Common myeloid progenitor, CD34-positive (primary cell): ENCODE measurements around the gene GTPBP3.
A peak's percentile ranks its signal among the peaks of the same experiment; 100 is the strongest.

Experiments
- CTCF ChIA-PET: fragments of 350-600 bp; sonication (Branson Sonifier 250); formaldehyde crosslinking; loops from one replicate; lab custom pipeline; 2021; ENCODE audit warnings: antibody characterized with exemption; lab: Charles Lee
- POLR2A ChIA-PET: fragments of 350-600 bp; sonication (Branson Sonifier 250); formaldehyde crosslinking; loops from one replicate; lab custom pipeline; 2021; ENCODE audit warnings: antibody characterized with exemption; lab: Charles Lee
- DNase-seq, 3 donors: peaks; one replicate each; pipeline versions ENCODE4 v3.0.0 to v3.0.0-alpha.2; 2013
- H3K27ac ChIP-seq, 2 experiments: 1 replicate in 1 of 2; 2 replicates in 1 of 2; pipeline ENCODE4 v1.7.0; 2013; ENCODE audit warnings: inconsistent platforms in 2 of 2, low read length in 2 of 2, mild to moderate bottlenecking in 2 of 2, low read depth in 1 of 2, moderate library complexity in 1 of 2; ENCODE audit not compliant: severe bottlenecking in 2 of 2, insufficient read depth in 1 of 2, poor library complexity in 1 of 2
- H3K27me3 ChIP-seq, 5 experiments: replicated peaks in 2 of 5; 1 replicate in 3 of 5; 2 replicates in 2 of 5; pipeline versions ENCODE4 v1.6.1 to v1.7.0; 2013; ENCODE audit warnings: low read length in 4 of 5, mild to moderate bottlenecking in 2 of 5, moderate library complexity in 2 of 5, inconsistent platforms in 1 of 5; ENCODE audit not compliant: insufficient read depth in 5 of 5, control insufficient read depth in 4 of 5
- H3K36me3 ChIP-seq, 4 experiments: 1 replicate in 2 of 4; 2 replicates in 2 of 4; pipeline versions ENCODE4 v1.6.1 to v1.7.0; 2013; ENCODE audit warnings: low read length in 3 of 4, control low read depth in 1 of 4, mild to moderate bottlenecking in 1 of 4; ENCODE audit not compliant: control insufficient read depth in 4 of 4, insufficient read depth in 4 of 4
- H3K4me1 ChIP-seq, 4 experiments: 1 replicate in 3 of 4; 2 replicates in 1 of 4; pipeline versions ENCODE4 v1.6.1 to v1.7.1; 2013; ENCODE audit warnings: low read length in 3 of 4, mild to moderate bottlenecking in 3 of 4, control low read depth in 1 of 4, inconsistent platforms in 1 of 4, moderate library complexity in 1 of 4; ENCODE audit not compliant: control insufficient read depth in 4 of 4, insufficient read depth in 4 of 4; ENCODE audit errors: control extremely low read depth in 1 of 4
- H3K4me3 ChIP-seq, 7 experiments: 1 replicate in 4 of 7; 2 replicates in 3 of 7; pipeline versions ENCODE4 v1.5.1 to v1.7.0; 2013; ENCODE audit warnings: mild to moderate bottlenecking in 7 of 7, low read length in 6 of 7, moderate library complexity in 6 of 7, inconsistent platforms in 2 of 7, low read depth in 2 of 7, control low read depth in 1 of 7; ENCODE audit not compliant: insufficient read depth in 4 of 7, control insufficient read depth in 1 of 7; ENCODE audit errors: extremely low read depth in 1 of 7
- H3K9me3 ChIP-seq, 5 experiments: 1 replicate in 4 of 5; 2 replicates in 1 of 5; pipeline versions ENCODE4 v1.6.1 to v1.7.1; 2013; ENCODE audit warnings: low read length in 4 of 5, mild to moderate bottlenecking in 2 of 5, inconsistent platforms in 1 of 5, low read depth in 1 of 5, moderate library complexity in 1 of 5; ENCODE audit not compliant: control insufficient read depth in 4 of 5, insufficient read depth in 2 of 5; ENCODE audit errors: control extremely low read depth in 1 of 5
- WGBS: methylation state at CpG from one replicate; pipeline ENCODE4 v1.1.5; 2013; ENCODE audit not compliant: insufficient coverage; 5-methylcytosine and 5-hydroxymethylcytosine counted together

GTPBP3 gene

GRCh38 chr19:17338433-17339078 lies 1.2 kb downstream of the GTPBP3 start:
- 96% methylated on average over 18 of the region's 30 CpGs for WGBS
- no peak for DNase-seq
- Histone ChIP-seq H3K4me1 (peaks cover 0 to 43% (median 39%) of the 10 kb centered on the region in 4 experiments), H3K9me3 (no peaks in the 10 kb centered on the region), H3K36me3 (peaks cover 0 to 16% (median 10%) of the 10 kb centered on the region in 4 experiments), H3K27ac (peak overlapping the region in 1 of 2 experiments; percentile 73), H3K27me3 (no peaks in the 10 kb centered on the region), H3K4me3 (peak overlapping the region in 5 of 7 experiments; percentile 83 to 99 (median 88))
- ChIA-PET POLR2A (interaction anchor here (1.5 kb wide), 1 partner anchor 53 kb away, joined by 3 read pairs; no protein-coding TSS in a partner anchor), CTCF (interaction anchor here (1.2 kb wide), 1 partner anchor 22 kb away, joined by 3 read pairs; no protein-coding TSS in a partner anchor)

GRCh38 chr19:17339088-17339741 lies 1.9 kb downstream of the GTPBP3 start:
- H3K9me3 ChIP-seq, result no peaks in the 10 kb centered on the region
- H3K4me3 ChIP-seq, result peak overlapping the region in 1 of 7 experiments; percentile 86
- H3K27me3 ChIP-seq, result no peaks in the 10 kb centered on the region
- H3K4me1 ChIP-seq, result peaks cover 0 to 36% (median 32%) of the 10 kb centered on the region in 4 experiments
- ChIA-PET POLR2A (interaction anchor here (0.6 to 1.5 kb wide), 2 partner anchors 52 to 210 kb away, joined by 3 to 7 read pairs; no protein-coding TSS in a partner anchor), CTCF (interaction anchor here (1.2 to 2.2 kb wide), 2 partner anchors 22 to 47 kb away, joined by 3 to 11 read pairs; no protein-coding TSS in a partner anchor)
- WGBS, result 98% methylated on average over 18 of the region's 34 CpGs
- no peak for DNase-seq
- H3K27ac ChIP-seq, result no peak overlapping the region
- peaks cover 0 to 16% (median 10%) of the 10 kb centered on the region in 4 experiments for H3K36me3 ChIP-seq

GRCh38 chr19:17340302-17340870 lies 3.0 kb downstream of the GTPBP3 start:
- Histone ChIP-seq H3K36me3 (peaks cover 0 to 16% (median 10%) of the 10 kb centered on the region in 4 experiments), H3K27ac (no peak overlapping the region), H3K4me1 (peaks cover 0 to 26% (median 22%) of the 10 kb centered on the region in 4 experiments), H3K4me3 (no peak overlapping the region), H3K27me3 (no peaks in the 10 kb centered on the region), H3K9me3 (no peaks in the 10 kb centered on the region)
- WGBS, result 94% methylated on average over 20 of the region's 21 CpGs
- DNase-seq, result no peak
- POLR2A ChIA-PET, result no interaction called here
- CTCF ChIA-PET, result interaction anchor here (2.2 kb wide), 1 partner anchor 46 kb away, joined by 11 read pairs; no protein-coding TSS in a partner anchor

- ChIA-PET CTCF (interaction anchor here (1.2 to 2.2 kb wide), 2 partner anchors 13 to 45 kb away, joined by 3 to 11 read pairs; no protein-coding TSS in a partner anchor), POLR2A (no interaction called here)
- Histone ChIP-seq H3K4me1 (peaks cover 0 to 22% (median 18%) of the 10 kb centered on the region in 4 experiments), H3K4me3 (no peak overlapping the region), H3K36me3 (peaks cover 0 to 16% (median 10%) of the 10 kb centered on the region in 4 experiments), H3K27ac (no peak overlapping the region), H3K9me3 (no peaks in the 10 kb centered on the region), H3K27me3 (no peaks in the 10 kb centered on the region)
- WGBS, result 95% methylated on average over 15 of the region's 17 CpGs
- DNase-seq, result no peak
These were observed 3.6 kb downstream of the GTPBP3 start for GRCh38 chr19:17340871-17341357.

GRCh38 chr19:17341386-17341785 lies 4.0 kb downstream of the GTPBP3 start:
- POLR2A ChIA-PET, result no interaction called here
- CTCF ChIA-PET, result interaction anchor here (1.2 to 10.1 kb wide), 3 partner anchors 14 to 46 kb away, joined by 3 to 144 read pairs (median 11); no protein-coding TSS in a partner anchor
- Histone ChIP-seq H3K4me3 (no peak overlapping the region), H3K4me1 (peaks cover 0 to 22% (median 17%) of the 10 kb centered on the region in 4 experiments), H3K9me3 (no peaks in the 10 kb centered on the region), H3K27ac (no peak overlapping the region), H3K27me3 (no peaks in the 10 kb centered on the region), H3K36me3 (peaks cover 0 to 16% (median 10%) of the 10 kb centered on the region in 4 experiments)
- DNase-seq, result no peak
- 89% methylated on average over 10 of the region's 15 CpGs for WGBS

- 97% methylated on average over 4 of the region's 7 CpGs for WGBS
- no peak overlapping the region for H3K4me3 ChIP-seq
- H3K4me1 ChIP-seq, result peaks cover 0 to 19% (median 16%) of the 10 kb centered on the region in 4 experiments
- CTCF ChIA-PET, result interaction anchor here (1.2 to 10.1 kb wide), 2 partner anchors 14 to 46 kb away, joined by 3 to 144 read pairs; no protein-coding TSS in a partner anchor
- H3K9me3 ChIP-seq, result no peaks in the 10 kb centered on the region
- DNase-seq, result no peak
- H3K36me3 ChIP-seq, result peaks cover 0 to 16% (median 10%) of the 10 kb centered on the region in 4 experiments
- POLR2A ChIA-PET, result no interaction called here
- H3K27ac ChIP-seq, result no peak overlapping the region
- H3K27me3 ChIP-seq, result no peaks in the 10 kb centered on the region
These were observed 4.5 kb downstream of the GTPBP3 start for GRCh38 chr19:17341845-17342244.
